COLO668 (cell line): ENCODE measurements around the gene SVIP.
A peak's percentile ranks its signal among the peaks of the same experiment; 100 is the strongest.

ENCODE experiments used
- DNase-seq: peaks from one replicate; lab custom pipeline; 2025; ENCODE audit not compliant: unreplicated experiment; lab: John Stamatoyannopoulos, UW

Gene SVIP

GRCh38 chr11:22829231-22830081 lies at the start of gene SVIP:
TSS of gene SVIP (minus strand) at chr11:22829801. CDS start at chr11:22829748, 53 bp downstream.
- peak; percentile 98 for DNase-seq

- no peak for DNase-seq
Measured at GRCh38 chr11:22878604-22879003, 49.0 kb upstream of the SVIP start.

- no peak for DNase-seq
Measured at GRCh38 chr11:22878039-22878438, 48.4 kb upstream of the SVIP start.

GRCh38 chr11:22875869-22876473 lies 46.4 kb upstream of the SVIP start:
- DNase-seq, result peak; percentile 75

GRCh38 chr11:22869325-22869724 lies 39.7 kb upstream of the SVIP start:
- no peak for DNase-seq

- no peak for DNase-seq
Measured at GRCh38 chr11:22860241-22860640, 30.6 kb upstream of the SVIP start, which contains the start of gene CCDC179. TSS of gene CCDC179 (minus strand) at chr11:22860474. CDS start at chr11:22860421, 53 bp downstream.

- DNase-seq, result no peak
Measured at GRCh38 chr11:22859756-22860155, 30.2 kb upstream of the SVIP start.

- DNase-seq, result no peak
Measured at GRCh38 chr11:22851477-22851876, 21.9 kb upstream of the SVIP start.

- no peak for DNase-seq
Measured at GRCh38 chr11:22846726-22847125, 17.1 kb upstream of the SVIP start.

- DNase-seq, result no peak
Measured at GRCh38 chr11:22832315-22833015, 2.9 kb upstream of the SVIP start.

- DNase-seq, result no peak
Measured at GRCh38 chr11:22830082-22830414, 447 bp upstream of the SVIP start.

GRCh38 chr11:22828373-22828772 lies 1.2 kb downstream of the SVIP start:
- DNase-seq, result no peak

GRCh38 chr11:22822203-22822602 lies 7.4 kb downstream of the SVIP start:
- DNase-seq, result no peak

- DNase-seq, result no peak
Measured at GRCh38 chr11:22809893-22810292, 19.7 kb downstream of the SVIP start.

GRCh38 chr11:22808571-22809197 lies 20.9 kb downstream of the SVIP start:
- no peak for DNase-seq

GRCh38 chr11:22807855-22808570 lies 21.6 kb downstream of the SVIP start:
- no peak for DNase-seq

GRCh38 chr11:22807391-22807790 lies 22.2 kb downstream of the SVIP start:
- DNase-seq, result no peak

- DNase-seq, result no peak
Measured at GRCh38 chr11:22802861-22803260, 26.7 kb downstream of the SVIP start.

- DNase-seq, result no peak
Measured at GRCh38 chr11:22800482-22800881, 29.1 kb downstream of the SVIP start.

- no peak for DNase-seq
Measured at GRCh38 chr11:22798901-22799300, 30.7 kb downstream of the SVIP start.

- DNase-seq, result no peak
Measured at GRCh38 chr11:22797047-22797446, 32.6 kb downstream of the SVIP start.
